Activated CD4-positive, alpha-beta T cell treated with anti-CD3 and anti-CD28 coated beads for 4 hours (primary cell): ENCODE results near the gene PBX1.

ENCODE experiments used
- DNase-seq, 2 donors: peaks; one replicate each; pipeline ENCODE4 v3.0.0-alpha.2; 2020

The PBX1 gene

DNA sequence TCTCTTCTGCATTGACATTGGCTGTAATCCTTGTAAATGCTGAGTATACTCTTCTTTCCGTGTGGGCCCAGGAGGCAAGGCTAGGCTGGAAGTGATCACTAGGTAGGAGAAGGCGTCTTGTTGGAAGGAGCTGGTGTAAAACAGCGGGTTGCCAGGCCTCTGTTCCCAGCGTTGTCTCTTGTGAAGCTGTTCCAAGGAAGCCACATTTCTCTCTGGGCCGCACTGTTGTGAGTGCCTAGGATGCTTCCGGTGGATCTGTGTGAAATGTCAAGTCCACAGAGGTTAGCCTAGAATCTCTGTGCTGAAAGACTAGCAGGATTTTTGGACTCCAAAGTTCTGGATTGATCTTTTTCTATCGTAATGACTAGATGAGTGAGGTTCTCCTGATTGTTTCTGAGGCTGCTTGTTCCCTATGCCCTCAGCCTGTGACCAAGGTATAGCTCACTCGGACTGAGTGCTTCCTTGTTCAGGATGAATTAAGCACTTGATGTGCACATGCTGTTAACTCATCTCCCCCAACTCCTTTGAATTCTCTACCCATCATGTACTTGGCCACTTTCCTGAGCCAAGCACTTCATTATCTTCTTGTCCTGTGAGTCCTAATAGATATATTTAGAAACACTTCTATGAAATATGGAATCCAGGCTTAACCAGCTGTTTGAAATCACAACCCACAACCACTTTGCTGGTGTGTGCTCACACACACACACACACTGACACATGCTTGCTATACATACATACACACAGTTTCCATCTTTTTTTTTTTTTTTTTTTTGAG lies 63.3 kb downstream of the PBX1 start:
- no peak for DNase-seq

GRCh38 chr1:164623805-164624204 lies 64.8 kb downstream of the PBX1 start:
- DNase-seq, result no peak

- no peak for DNase-seq
These were observed 65.4 kb downstream of the PBX1 start for GRCh38 chr1:164624400-164624799.

DNA sequence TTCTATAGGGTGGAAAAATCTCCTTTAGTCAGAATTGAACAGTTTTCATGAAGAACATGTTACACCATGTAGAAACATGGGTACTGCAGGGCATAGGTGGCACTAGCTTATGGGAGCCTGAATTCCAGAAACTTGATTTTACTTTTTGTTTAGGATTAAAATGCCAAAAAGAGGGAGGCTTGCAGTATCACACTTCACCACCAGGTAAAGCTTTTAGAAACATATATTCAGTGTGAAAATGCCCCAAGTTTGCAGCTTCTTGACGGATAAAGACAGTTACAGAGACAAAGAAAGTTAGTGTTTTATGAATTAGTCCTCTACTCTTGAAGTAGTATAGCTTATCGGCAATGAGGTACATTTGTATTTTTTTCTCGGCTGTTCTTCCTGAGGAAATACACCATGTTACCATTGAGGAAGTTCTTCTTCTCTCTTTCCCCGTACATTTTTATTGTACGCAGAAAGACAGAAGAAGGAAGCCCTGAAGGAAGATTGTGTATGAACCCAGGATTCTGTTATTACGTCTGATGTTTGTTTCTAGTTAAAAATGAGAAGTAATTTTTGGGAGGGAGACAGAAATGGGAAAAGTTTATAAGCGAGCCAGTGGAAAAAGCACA lies 66.1 kb downstream of the PBX1 start:
- no peak for DNase-seq

GRCh38 chr1:164628772-164629171 lies 69.8 kb downstream of the PBX1 start:
- DNase-seq, result no peak

- no peak for DNase-seq
These were observed 71.0 kb downstream of the PBX1 start for GRCh38 chr1:164629971-164630370.

DNA sequence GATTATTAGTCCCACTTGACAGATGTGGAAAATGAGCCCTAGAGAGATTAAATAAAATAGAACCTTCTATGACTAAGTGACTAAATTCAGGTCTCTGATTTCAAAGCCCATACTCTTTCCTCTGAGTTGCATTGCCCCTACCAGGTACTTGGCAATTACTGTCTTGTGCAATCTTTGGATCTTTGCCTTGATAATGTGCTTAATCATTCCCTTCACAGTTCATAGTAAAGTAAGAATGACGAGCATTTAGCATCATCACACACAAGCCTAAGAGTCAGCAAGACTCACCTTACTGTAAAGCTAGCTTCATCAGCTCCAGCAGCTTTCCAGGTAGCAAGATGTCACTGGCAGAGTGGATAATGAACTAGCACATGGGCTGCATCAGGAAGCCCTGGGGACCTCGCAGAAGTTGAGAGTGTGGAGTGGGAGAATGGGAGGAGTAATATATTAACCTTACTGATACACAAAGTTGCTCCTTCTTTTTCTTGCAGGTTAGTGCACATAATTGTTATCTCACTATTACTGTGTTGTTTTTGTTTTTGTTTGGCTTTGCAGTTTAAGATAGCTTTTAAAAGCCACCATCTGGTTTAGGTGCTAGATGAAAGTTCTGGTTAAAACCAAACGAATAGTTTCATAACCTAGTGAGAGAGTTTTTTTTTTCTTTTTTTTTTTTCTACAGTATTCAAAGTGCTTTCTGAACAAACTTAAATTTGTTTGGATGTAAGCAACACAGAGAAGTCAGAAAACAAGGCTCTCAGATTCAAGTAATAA lies 71.8 kb downstream of the PBX1 start:
- no peak for DNase-seq

- DNase-seq, result no peak
These were observed 72.8 kb downstream of the PBX1 start for GRCh38 chr1:164631751-164632150.

DNA sequence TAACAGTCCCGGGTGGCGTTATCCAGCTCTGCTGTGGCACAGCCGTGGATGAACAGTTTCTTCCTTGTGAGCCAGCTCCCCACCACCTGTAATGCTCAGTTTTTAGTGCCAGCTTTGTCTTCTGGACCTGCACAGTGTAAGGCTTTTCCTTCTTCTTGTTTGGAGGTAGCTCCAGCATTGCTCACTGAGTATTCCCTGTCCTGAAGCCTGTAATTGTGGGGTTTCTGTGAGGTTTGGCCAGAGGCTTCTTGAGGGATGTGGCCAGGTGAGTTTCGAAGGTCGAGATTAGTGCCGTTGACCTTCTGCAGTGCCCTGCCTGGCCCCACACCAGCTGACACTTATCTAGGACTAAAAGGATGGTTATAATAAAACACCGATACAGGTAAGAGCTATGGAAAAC lies 75.0 kb downstream of the PBX1 start:
- DNase-seq, result no peak

DNA sequence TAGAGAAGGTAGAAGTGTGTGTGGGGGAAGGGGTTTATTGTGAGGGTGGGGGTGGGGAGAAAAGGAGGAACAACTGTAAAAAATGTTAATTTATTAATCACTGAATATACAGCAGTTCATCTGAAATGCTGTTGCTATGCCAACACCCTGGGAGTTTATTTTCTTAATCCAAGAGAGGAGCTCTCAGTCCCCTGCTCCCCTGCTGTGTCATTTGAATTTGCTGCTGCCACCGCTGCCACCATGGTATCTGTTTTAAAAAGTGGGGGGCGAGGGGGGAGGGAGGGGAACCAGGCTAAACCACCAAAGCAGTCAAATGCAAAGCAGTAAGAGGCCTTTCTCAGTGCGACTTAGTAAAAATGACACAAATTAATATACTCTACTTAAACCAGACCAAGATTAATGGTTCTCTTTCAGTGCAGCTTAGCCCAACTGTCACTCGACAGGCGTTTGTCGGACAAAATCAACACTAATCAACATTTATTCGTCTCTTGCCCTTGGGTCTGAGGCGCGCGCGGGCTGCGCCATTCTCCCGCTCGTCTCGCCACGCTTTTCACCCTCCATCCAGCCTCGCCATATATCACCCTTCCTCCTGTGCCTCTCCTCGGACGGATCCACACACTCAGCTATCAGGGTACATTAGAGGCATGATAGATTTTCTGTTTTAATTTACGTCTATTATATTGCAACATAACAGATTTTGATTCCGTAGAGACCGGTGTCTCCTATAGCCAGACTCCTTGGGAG lies 76.2 kb downstream of the PBX1 start:
- no peak for DNase-seq

DNA sequence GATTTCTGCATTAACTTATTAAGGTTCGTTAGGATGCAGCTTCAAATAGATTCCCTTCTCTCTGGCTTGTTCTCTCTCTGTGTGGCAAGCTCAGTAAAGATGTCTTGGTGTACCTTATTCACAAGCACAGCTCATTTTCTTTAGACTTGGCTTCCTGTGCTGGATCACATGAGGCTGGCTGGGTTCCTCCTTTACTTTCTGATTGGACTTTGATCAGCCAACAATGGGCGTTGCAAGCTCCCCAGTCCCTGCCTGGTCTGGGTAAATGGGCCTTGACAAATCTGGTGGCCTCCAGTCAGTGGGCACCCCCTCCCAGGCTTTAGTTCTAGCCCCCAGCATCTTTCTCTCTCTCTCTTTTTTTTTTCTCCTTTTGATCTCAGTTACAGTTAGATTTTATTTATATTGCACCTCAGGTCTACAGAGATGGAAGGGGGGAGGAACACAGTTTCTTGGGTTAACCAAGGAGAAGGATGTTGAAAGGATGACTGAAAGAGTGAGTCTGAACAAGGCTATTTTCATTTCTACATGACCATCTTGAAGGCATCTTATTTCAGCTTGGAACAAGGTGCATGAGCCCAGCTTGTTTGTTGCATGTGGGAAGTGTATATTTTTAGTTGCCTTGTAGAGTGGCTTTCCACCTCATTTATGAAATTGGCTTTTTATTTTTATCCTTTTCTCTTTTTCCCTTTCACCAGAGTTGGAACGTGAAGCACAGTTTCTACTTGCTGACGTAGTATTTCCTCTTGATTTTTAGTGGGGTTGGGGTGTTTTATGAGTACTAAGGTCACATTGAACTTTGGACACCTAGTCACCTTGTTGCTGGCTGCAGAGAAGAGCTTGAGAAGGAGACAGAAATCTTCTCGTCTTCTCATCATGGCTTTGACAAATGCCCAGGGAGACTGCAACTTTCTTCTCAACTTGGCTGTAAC lies 77.1 kb downstream of the PBX1 start:
- DNase-seq, result no peak

- DNase-seq, result no peak
These were observed 77.8 kb downstream of the PBX1 start for GRCh38 chr1:164636757-164637156.

DNA sequence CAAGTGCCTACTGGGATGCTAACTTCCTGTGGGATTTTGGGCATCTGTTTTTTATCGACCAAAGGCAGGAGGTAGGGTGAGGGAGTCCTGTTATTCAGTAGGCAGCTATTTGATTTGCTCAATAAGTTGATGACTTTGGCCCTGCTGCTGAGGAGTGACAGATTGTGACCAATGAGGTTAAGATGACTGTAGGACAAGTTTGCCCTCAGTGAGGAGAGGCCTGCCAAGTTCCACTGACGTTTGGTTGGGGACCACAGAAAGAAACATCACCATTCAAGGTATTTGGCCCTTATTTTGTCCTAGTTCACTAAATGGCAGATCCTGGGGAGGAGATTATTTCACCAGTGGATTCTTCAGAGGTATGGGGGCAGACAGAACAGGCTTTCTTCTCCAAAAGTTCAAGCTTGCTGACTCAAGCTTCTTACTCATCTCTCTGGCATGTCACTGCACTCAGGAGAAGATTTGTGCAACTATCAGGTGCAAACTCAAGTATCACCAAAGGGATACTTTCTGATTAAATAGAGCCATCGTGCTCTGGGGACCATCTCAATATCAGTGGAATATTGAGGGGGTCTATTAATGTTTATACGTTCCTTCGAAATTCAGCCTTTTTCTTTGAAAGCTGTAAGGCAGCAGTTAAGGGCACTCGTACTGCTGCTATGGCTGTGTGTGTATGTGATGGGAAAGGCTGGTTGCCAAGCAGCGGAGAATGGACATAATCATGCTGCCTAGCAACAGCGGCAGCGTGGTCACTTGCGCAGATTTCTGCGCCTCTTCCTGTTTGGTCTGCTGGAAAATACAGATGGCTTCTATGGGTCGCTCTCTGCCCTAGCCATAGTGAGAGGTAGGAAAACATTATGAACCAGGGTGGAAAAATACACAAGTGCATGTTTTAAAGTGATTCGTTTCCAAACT lies 78.7 kb downstream of the PBX1 start:
- DNase-seq, result no peak

GRCh38 chr1:164638492-164639202 lies 79.7 kb downstream of the PBX1 start:
- DNase-seq, result no peak

GRCh38 chr1:164640686-164641352 lies 81.8 kb downstream of the PBX1 start:
- no peak for DNase-seq

GRCh38 chr1:164641353-164641730 lies 82.4 kb downstream of the PBX1 start:
- no peak for DNase-seq

DNA sequence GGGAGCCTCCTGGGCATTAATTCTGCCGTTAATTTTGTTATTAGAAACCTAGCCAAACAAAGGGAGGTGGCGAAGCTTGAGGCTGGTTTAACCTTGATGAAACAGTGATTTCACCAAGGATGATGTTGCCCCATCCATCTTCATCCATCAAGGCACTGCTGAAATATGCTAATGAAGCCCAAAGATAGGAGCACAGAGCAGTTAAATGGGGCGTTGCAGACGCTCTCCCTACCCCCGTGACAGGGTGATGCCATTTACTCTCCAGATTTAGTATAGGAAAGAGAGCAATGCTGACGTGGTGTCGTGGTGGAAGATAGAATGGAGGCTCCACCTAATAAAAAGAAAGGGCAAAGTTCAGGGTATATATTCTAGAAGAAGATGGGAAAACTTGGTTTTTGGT lies 84.0 kb downstream of the PBX1 start:
- DNase-seq, result no peak

DNA sequence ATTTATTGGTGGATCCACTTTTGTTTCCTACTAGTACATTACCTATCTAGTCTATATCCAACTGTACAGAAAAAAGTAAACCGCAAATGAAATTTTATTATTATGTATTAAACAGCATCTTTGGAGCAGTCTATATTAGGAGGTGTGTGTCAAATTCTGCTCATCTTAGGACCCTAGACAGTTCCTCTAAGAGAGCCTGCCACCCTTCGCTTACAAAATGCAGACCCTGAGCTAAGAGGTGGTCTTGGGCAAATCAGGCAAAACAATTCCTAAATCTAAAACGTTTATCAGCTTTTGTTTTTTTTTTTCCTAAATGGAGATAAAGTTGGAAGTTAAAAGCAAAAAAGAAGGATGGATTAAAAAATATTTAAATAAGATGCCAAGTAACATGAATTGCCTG lies 85.3 kb downstream of the PBX1 start:
- no peak for DNase-seq

GRCh38 chr1:164644774-164645644 lies 86.0 kb downstream of the PBX1 start:
- no peak for DNase-seq
